ENCODE measurements around the gene ENTPD7.

- TF ChIP-seq, protein P1, sequence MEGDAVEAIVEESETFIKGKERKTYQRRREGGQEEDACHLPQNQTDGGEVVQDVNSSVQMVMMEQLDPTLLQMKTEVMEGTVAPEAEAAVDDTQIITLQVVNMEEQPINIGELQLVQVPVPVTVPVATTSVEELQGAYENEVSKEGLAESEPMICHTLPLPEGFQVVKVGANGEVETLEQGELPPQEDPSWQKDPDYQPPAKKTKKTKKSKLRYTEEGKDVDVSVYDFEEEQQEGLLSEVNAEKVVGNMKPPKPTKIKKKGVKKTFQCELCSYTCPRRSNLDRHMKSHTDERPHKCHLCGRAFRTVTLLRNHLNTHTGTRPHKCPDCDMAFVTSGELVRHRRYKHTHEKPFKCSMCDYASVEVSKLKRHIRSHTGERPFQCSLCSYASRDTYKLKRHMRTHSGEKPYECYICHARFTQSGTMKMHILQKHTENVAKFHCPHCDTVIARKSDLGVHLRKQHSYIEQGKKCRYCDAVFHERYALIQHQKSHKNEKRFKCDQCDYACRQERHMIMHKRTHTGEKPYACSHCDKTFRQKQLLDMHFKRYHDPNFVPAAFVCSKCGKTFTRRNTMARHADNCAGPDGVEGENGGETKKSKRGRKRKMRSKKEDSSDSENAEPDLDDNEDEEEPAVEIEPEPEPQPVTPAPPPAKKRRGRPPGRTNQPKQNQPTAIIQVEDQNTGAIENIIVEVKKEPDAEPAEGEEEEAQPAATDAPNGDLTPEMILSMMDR (conservative IDR thresholded peaks at IDR 0.05 in 1 of 2, IDR thresholded peaks at IDR 0.05 in 1 of 2; ENCODE audit: extremely low read depth in 1 of 2, insufficient read depth in 1 of 2, low read depth in 1 of 2, low read length in 2 of 2): no peak
- TF ChIP-seq EZH2 (IDR thresholded peaks at IDR 0.05; ENCODE audit: borderline replicate concordance, low read length): no peak
These were observed 48.0 kb upstream of the ENTPD7 start for GRCh38 chr10:99611326-99611725.
